Activated naive CD4-positive, alpha-beta T cell treated with anti-CD3 and anti-CD28 coated beads for 36 hours (primary cell): ENCODE results near the gene PCCA. TPM values are rescaled to one million over a fixed set of nuclear protein-coding genes. Genes with fewer than 3 reads are reported as not detected.

Experiments used
- CTCF ChIA-PET: fragments of 350-600 bp; sonication (Branson Sonifier 250); formaldehyde crosslinking; loops from one replicate; lab custom pipeline; 2021; ENCODE audit warnings: antibody characterized with exemption; lab: Charles Lee
- DNase-seq: peaks from one replicate; pipeline ENCODE4 v3.0.0-alpha.2; 2020
- H3K27ac Mint-ChIP-seq: one replicate; pipeline ENCODE4 v1.8.0; 2021; ENCODE audit warnings: mild to moderate bottlenecking, mixed read lengths
- H3K27me3 Mint-ChIP-seq: one replicate; pipeline ENCODE4 v1.8.0; 2021; ENCODE audit warnings: low read depth, mixed read lengths
- H3K36me3 Mint-ChIP-seq: one replicate; pipeline ENCODE4 v1.8.0; 2021; ENCODE audit warnings: low read depth, mixed read lengths
- H3K4me1 Mint-ChIP-seq: one replicate; pipeline ENCODE4 v1.8.0; 2021; ENCODE audit warnings: low read depth, mixed read lengths
- H3K4me3 Mint-ChIP-seq: one replicate; pipeline ENCODE4 v1.8.0; 2021; ENCODE audit warnings: mild to moderate bottlenecking, moderate library complexity, mixed read lengths
- H3K9me3 Mint-ChIP-seq: one replicate; pipeline ENCODE4 v1.8.0; 2021; ENCODE audit warnings: mixed read lengths
- intact Hi-C: fragments of 100-400 bp; cut with micrococcal nuclease; formaldehyde crosslinking; loops from one replicate; pipeline ENCODE4 v1.15.1; 2023
- total RNA-seq, 2 experiments: library from RNA; stranded (reverse); gene quantifications; one replicate each; pipeline ENCODE4 v1.2.3, GENCODE V29; 2021

Gene PCCA
- total RNA-seq, 2 experiments from 2014 or later = 6.8 to 8.1 TPM

DNA sequence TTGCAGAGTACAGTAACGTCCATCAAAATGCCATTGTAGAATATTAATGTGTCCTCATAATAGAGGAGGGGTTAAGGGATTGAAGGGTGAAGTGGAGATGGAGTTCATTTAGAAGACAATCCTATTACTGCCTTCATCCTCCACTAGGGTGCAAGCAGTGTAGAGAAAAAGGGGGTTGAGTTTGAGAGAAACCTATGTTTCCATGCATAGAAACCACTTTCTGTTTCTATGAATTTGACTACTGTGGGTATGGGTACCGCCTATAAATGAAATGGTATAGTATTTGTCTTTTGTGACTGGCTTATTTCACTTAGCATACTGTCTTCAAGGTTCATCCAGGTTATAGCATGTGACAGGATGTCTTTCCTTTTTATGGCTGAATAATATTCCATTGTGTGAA lies 343.7 kb downstream of the PCCA start:
- Mint-ChIP-seq H3K27ac (no peak overlapping the region), H3K9me3 (no peaks in the 10 kb centered on the region), H3K4me3 (no peak overlapping the region), H3K36me3 (peaks cover 16% of the 10 kb centered on the region), H3K4me1 (peaks cover 8% of the 10 kb centered on the region), H3K27me3 (no peaks in the 10 kb centered on the region)
- intact Hi-C loops = no loop called here
- CTCF ChIA-PET = no interaction called here
- DNase-seq = no peak

- Mint-ChIP-seq H3K27me3 (no peaks in the 10 kb centered on the region), H3K36me3 (peaks cover 16% of the 10 kb centered on the region), H3K27ac (no peak overlapping the region), H3K4me1 (peaks cover 8% of the 10 kb centered on the region), H3K9me3 (no peaks in the 10 kb centered on the region), H3K4me3 (no peak overlapping the region)
- intact Hi-C loops = no loop called here
- DNase-seq = no peak
- CTCF ChIA-PET = no interaction called here
These were observed 344.6 kb downstream of the PCCA start for GRCh38 chr13:100433475-100433874.

DNA sequence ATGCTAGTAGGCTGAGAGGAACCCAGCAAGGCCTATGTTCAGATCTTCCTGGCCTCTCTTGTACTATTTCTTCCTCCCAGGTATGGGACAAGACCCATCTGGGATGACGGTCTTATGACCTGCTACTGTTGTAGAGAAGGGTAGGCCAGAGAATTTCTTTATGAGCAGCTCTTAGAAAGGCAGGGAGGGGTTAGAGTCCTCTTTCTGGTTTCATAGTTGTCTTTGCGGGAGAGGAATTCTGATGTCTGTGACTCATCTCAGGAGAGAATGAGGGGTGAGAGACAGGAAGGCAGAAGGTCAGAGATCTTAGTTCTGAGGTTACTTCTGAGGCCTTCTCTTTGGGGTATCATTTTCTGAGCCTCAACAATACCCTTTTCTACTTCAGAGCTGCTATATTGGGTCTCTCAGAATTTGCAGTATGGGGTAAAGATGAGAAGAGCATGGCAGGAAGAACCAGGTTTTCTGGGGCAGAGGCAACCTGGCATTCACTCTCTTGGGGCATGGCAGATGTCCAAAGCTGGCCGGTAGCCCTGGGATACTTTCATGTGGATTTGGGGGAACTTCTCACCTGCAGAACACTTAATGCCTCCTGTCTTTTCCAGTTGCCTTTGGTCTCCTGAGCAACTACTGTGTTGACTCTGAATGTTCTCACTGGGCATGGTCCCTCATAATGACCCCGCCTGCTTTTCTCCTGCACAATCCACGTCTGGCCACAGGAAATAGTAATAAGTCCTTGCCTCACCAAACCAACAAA lies 345.3 kb downstream of the PCCA start:
- DNase-seq = no peak
- H3K27ac Mint-ChIP-seq = no peak overlapping the region
- CTCF ChIA-PET = no interaction called here

DNA sequence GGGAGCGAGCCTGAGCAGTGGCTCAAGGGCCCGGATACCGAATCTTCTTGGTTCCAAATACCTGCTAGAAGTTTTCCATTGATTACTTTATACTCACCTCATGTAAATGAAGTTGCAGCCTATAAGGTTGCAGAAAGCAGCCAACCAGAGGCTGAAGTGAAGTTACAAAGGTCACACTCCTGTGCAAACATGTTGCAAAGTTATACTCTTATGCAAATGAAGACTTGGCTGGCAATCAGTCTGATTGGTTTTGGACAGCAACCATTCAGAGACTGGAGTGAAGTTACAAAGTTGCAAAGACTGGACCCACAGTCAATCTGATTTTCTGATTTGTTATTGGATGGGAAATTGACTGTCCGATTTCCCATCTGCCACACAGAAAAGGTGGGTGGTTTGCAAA lies 347.2 kb downstream of the PCCA start:
- Mint-ChIP-seq H3K27me3 (no peaks in the 10 kb centered on the region), H3K4me1 (peaks cover 8% of the 10 kb centered on the region), H3K4me3 (no peak overlapping the region), H3K36me3 (peaks cover 9% of the 10 kb centered on the region), H3K27ac (no peak overlapping the region), H3K9me3 (no peaks in the 10 kb centered on the region)
- intact Hi-C loops = no loop called here
- no peak for DNase-seq
- CTCF ChIA-PET = no interaction called here

More for the DNA sequence above, 345.3 kb downstream of the PCCA start:
- Mint-ChIP-seq H3K36me3 (peaks cover 14% of the 10 kb centered on the region), H3K4me1 (peaks cover 8% of the 10 kb centered on the region), H3K9me3 (no peaks in the 10 kb centered on the region), H3K4me3 (no peak overlapping the region), H3K27me3 (no peaks in the 10 kb centered on the region)
- intact Hi-C loops = no loop called here

DNA sequence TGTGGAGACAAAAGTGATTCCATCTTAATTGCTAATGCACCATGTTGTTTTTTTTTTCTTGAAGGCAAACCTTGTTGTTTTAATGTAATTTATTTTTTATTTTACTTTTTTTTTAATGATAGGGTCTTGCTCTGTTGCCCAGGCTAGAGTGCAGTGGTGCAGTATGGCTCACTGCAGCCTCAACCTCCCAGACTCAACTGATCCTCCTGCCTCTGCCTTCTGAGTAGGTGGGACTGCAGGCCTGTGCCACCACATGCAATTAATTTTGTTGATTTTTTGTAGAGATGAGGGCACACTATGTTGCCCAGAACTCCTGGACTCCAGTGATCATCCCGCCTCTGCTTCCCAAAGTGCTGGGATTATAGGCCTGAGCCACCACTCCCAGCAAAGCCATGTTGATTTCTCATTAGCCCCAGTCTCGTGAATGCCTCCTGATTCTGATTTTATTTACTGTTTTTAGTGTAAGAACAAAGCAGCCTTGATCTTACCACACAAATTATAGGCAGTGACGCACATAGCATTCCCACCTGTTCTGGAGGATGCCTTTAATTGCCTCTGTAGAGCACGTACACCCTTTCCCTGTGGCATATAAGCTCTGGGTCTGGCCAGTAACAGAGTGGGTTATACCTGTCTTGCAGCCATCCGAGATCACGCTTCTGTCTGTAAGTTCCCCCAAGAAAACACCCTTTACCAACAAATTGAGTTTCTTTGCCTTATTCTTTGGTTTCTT lies 349.3 kb downstream of the PCCA start:
- CTCF ChIA-PET = no interaction called here
- no peaks in the 10 kb centered on the region for H3K27me3 Mint-ChIP-seq
- no peak for DNase-seq
- no peaks in the 10 kb centered on the region for H3K9me3 Mint-ChIP-seq
- intact Hi-C loops = no loop called here
- H3K27ac Mint-ChIP-seq = no peak overlapping the region
- peaks cover 8% of the 10 kb centered on the region for H3K4me1 Mint-ChIP-seq
- H3K36me3 Mint-ChIP-seq = no peaks in the 10 kb centered on the region
- H3K4me3 Mint-ChIP-seq = no peak overlapping the region

DNA sequence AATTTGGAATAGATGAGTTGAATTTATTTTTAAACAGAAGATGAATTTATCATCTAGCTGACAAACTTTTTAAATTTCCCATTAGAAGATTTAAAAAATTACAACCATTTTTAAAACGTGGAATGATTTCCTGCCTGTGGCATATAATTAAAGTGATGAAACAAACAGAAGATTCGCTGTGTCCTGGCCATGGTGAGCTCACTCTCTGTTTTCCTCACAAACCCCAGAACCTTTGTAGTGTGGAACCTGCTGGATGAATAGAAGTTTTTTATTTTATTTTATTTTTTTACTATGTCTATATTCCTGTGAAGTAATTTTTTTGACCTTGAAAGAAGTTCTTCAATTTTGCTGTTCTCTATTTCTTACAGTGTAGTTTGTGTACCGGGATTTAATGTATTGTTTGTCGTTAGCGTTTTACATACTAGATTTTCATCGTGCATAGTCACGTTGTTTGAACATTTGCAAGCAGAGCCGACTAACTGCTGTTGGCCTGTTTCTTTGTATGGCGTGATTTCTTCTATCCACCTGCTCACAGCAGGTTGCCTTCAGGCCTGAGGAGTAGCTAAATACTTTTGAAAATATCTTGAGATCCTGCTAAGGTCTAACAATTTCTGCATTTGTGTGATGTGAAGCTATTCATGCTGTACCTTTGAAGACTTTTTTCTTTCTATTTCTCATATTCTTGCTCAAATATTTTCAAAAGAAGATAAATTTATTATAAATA lies 350.5 kb downstream of the PCCA start:
- intact Hi-C loops = no loop called here
- no peaks in the 10 kb centered on the region for H3K4me1 Mint-ChIP-seq
- no peaks in the 10 kb centered on the region for H3K27me3 Mint-ChIP-seq
- no peaks in the 10 kb centered on the region for H3K36me3 Mint-ChIP-seq
- no peak for DNase-seq
- CTCF ChIA-PET = interaction anchor here (0.6 kb wide), 1 partner anchor 284 kb away, joined by 3 read pairs; no protein-coding TSS in a partner anchor
- no peak overlapping the region for H3K27ac Mint-ChIP-seq
- no peak overlapping the region for H3K4me3 Mint-ChIP-seq
- no peaks in the 10 kb centered on the region for H3K9me3 Mint-ChIP-seq

- Mint-ChIP-seq H3K36me3 (no peaks in the 10 kb centered on the region), H3K4me1 (no peaks in the 10 kb centered on the region), H3K4me3 (no peak overlapping the region), H3K27me3 (no peaks in the 10 kb centered on the region), H3K27ac (no peak overlapping the region), H3K9me3 (no peaks in the 10 kb centered on the region)
- CTCF ChIA-PET = interaction anchor here (0.6 kb wide), 1 partner anchor 74 kb away, joined by 3 read pairs; no protein-coding TSS in a partner anchor
- intact Hi-C loops = loop anchor here (1.0 kb wide), 1 partner anchor 13 kb away; no protein-coding TSS in a partner anchor
- no peak for DNase-seq
These were observed 352.0 kb downstream of the PCCA start for GRCh38 chr13:100440751-100441425.

DNA sequence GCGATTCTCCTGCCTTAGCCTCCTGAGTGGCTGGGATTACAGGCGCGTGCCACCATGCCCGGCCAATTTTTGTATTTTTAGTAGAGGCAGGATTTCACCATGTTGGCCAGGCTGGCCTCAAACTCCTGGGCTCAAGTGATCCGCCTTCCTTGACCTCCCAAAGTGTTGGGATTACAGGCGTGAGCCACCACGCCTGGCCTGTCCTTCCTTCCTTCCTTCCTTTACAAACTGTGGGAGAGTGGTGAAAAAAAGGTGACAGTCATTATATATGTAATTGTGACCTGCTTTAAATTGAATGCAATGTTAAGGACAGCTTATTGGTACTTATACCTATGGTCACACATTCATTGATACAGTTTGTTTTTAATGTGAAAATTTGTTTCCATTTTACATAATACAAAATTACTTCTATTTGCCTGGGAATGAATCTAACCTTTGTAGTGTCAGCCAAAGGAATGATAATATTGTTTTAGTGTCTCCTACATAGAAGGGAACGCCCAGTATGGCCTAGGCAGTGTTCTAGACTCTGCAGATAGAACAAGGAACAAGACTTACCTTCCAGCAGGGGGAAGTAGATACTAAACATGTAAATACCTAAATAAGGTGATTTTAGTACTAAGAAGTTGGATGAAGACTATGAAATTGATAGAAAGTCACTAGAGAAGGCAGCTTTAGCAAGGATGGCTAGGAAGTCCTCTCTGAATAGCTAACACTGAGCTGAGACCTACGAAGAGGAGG lies 353.4 kb downstream of the PCCA start:
- CTCF ChIA-PET = no interaction called here
- intact Hi-C loops = no loop called here
- H3K27ac Mint-ChIP-seq = no peak overlapping the region
- H3K4me1 Mint-ChIP-seq = no peaks in the 10 kb centered on the region
- no peaks in the 10 kb centered on the region for H3K27me3 Mint-ChIP-seq
- no peak for DNase-seq
- no peak overlapping the region for H3K4me3 Mint-ChIP-seq
- no peaks in the 10 kb centered on the region for H3K36me3 Mint-ChIP-seq
- no peaks in the 10 kb centered on the region for H3K9me3 Mint-ChIP-seq

- Mint-ChIP-seq H3K4me1 (no peaks in the 10 kb centered on the region), H3K9me3 (no peaks in the 10 kb centered on the region), H3K36me3 (peaks cover 2% of the 10 kb centered on the region), H3K4me3 (no peak overlapping the region), H3K27me3 (no peaks in the 10 kb centered on the region), H3K27ac (no peak overlapping the region)
- no peak for DNase-seq
- intact Hi-C loops = no loop called here
- CTCF ChIA-PET = interaction anchor here (0.6 kb wide), 1 partner anchor 922 kb away, joined by 3 read pairs; no protein-coding TSS in a partner anchor
These were observed 354.5 kb downstream of the PCCA start for GRCh38 chr13:100443278-100443997.

DNA sequence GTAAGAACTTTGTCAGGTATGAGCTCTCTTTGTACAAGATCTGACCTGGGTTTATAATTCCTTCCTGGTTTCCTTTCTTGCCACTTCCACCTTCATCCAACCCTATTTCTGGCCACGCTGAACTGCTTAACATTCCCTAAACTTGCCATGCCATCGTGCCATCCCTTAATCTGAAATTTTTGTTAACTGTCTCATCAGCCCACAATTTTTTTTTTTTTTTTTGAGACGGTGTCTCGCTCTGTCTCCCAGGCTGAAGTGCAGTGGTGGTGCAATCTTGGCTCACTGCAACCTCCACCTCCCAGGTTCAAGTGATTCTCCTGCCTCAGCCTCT lies 355.1 kb downstream of the PCCA start:
- Mint-ChIP-seq H3K9me3 (no peaks in the 10 kb centered on the region), H3K4me1 (no peaks in the 10 kb centered on the region), H3K27me3 (no peaks in the 10 kb centered on the region), H3K4me3 (no peak overlapping the region), H3K36me3 (peaks cover 2% of the 10 kb centered on the region), H3K27ac (no peak overlapping the region)
- intact Hi-C loops = no loop called here
- CTCF ChIA-PET = interaction anchor here (0.6 kb wide), 1 partner anchor 922 kb away, joined by 3 read pairs; no protein-coding TSS in a partner anchor
- no peak for DNase-seq

DNA sequence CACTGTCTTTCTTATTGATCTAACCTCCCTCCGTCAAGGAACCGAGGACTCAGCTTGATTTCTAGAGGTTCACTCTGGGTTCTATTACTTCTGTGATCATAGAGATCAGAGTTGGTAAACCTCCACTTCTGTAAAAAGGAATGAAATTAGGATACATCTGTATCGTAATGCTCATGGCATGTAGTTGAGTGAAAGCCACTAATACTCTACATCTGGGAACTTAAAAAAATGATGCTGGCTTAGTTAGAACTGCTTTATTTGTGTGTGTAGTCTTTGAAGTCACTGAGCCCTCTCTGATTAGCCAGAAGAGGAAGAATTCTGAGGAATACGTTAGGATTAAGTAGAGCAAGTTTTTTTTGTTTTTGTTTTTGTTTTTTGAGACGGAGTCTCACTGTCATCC lies 358.9 kb downstream of the PCCA start:
- Mint-ChIP-seq H3K9me3 (no peaks in the 10 kb centered on the region), H3K27ac (no peak overlapping the region), H3K36me3 (peaks cover 3% of the 10 kb centered on the region), H3K4me1 (no peaks in the 10 kb centered on the region), H3K4me3 (no peak overlapping the region), H3K27me3 (no peaks in the 10 kb centered on the region)
- CTCF ChIA-PET = no interaction called here
- intact Hi-C loops = no loop called here
- DNase-seq = no peak
